Measurements from ENCODE around the gene ASB18. TPM values are rescaled to one million over a fixed set of nuclear protein-coding genes. Genes with fewer than 3 reads are reported as not detected.
A peak's percentile ranks its signal among the peaks of the same experiment; 100 is the strongest.

ASB18 gene
- total and polyA plus RNA-seq, 2 of the 8 experiments (the other 6 are each of a cell fraction or from before 2014, with no cell fraction given), result not detected

GRCh38 chr2:236180076-236180816 is 84.0 kb downstream of the ASB18 start:
- Histone ChIP-seq H3K36me3 (ENCODE audit: control insufficient read depth in 2 of 4, insufficient read depth in 4 of 4, low read length in 3 of 4) (no peaks in the 10 kb centered on the region), H2BK12ac (ENCODE audit: low read depth, low read length) (no peak overlapping the region), H3K18ac (ENCODE audit: extremely low read depth, low read length) (no peak overlapping the region), H3K4me1 (replicated peaks in 1 of 4; ENCODE audit: control insufficient read depth in 3 of 4, insufficient read depth in 4 of 4, low read length in 3 of 4) (peaks cover 0 to 8% (median 2%) of the 10 kb centered on the region in 4 experiments; a peak in 4 of 7 replicates), H3K27ac (ENCODE audit: low read depth, low read length) (no peak overlapping the region), H2BK15ac (ENCODE audit: low read length) (no peak overlapping the region), H3K4ac (replicated peaks; ENCODE audit: insufficient read length, low read depth, low read length) (no peak overlapping the region), H3K23ac (ENCODE audit: insufficient read length) (no peak overlapping the region), H3K14ac (ENCODE audit: insufficient read length) (no peak overlapping the region), H3K56ac (replicated peaks; ENCODE audit: insufficient read length, low read depth, low read length) (no peak overlapping the region), H2BK20ac (ENCODE audit: low read length) (no peak overlapping the region), H2BK120ac (replicated peaks; ENCODE audit: low read depth, low read length) (no peak overlapping the region), H4K20me1 (replicated peaks in 1 of 2; ENCODE audit: control insufficient read depth in 1 of 2, insufficient read depth in 2 of 2, low read length in 2 of 2) (peaks cover 0 to 3% of the 10 kb centered on the region in 2 experiments), H2AFZ (ENCODE audit: low read length) (no peak overlapping the region), H2BK5ac (ENCODE audit: low read depth, low read length) (no peak overlapping the region), H3K27me3 (replicated peaks in 1 of 4; ENCODE audit: control insufficient read depth in 3 of 4, extremely low read depth in 1 of 4, insufficient read depth in 3 of 4, low read length in 3 of 4) (peaks cover 20 to 46% (median 38%) of the 10 kb centered on the region in 4 experiments), H3K4me2 (ENCODE audit: insufficient read depth in 1 of 2, low read depth in 2 of 2, low read length in 2 of 2) (peak overlapping the region; percentile 55 to 81; a peak in 3 of 4 replicates), H3K9me3 (ENCODE audit: insufficient read depth in 2 of 2, low read depth in 1 of 2, low read length in 1 of 2) (peaks cover 7% of the 10 kb centered on the region in 2 experiments; a peak in 3 of 4 replicates), H3K4me3 (ENCODE audit: extremely low read depth in 1 of 4, insufficient read depth in 2 of 4, low read depth in 3 of 4, low read length in 4 of 4) (peak overlapping the region in 1 of 4 experiments; percentile 59; a peak in 2 of 8 replicates), H2AK5ac (ENCODE audit: low read depth, low read length) (no peak overlapping the region), H4K91ac (replicated peaks; ENCODE audit: insufficient read length, low read length) (no peak overlapping the region), H3K79me1 (ENCODE audit: low read depth, low read length) (no peaks in the 10 kb centered on the region), H4K5ac (ENCODE audit: insufficient read length, low read depth, low read length) (no peak overlapping the region), H3K79me2 (ENCODE audit: control insufficient read depth in 1 of 2, insufficient read depth in 2 of 2, low read length in 2 of 2) (no peaks in the 10 kb centered on the region), H3K23me2 (ENCODE audit: low read depth, low read length) (peaks cover 8% of the 10 kb centered on the region; the same call in 1 of the 2 replicates), H4K8ac (ENCODE audit: extremely low read depth, insufficient read depth, low read length) (no peak overlapping the region), H3K9ac (replicated peaks in 1 of 4; ENCODE audit: extremely low read depth in 1 of 4, low read depth in 3 of 4, low read length in 3 of 4) (no peak overlapping the region)
- CTCF ChIA-PET (ENCODE audit: partially characterized antibody), result interaction anchor here (0.6 to 9.4 kb wide), 36 partner anchors 8 to 414 kb away, joined by 3 to 87 read pairs (median 4); no protein-coding TSS in a partner anchor
- 39% methylated on average over 12 of the region's 12 CpGs; no CpG with 5 or more reads in 1 of the 2 experiments for WGBS, 2 experiments (ENCODE audit: extremely low coverage in 1 of 2, insufficient coverage in 1 of 2, insufficient read length in 1 of 2, insufficient replicate concordance in 2 of 2, low coverage in 1 of 2, low lambda C conversion rate in 2 of 2, missing lambda C conversion rate in 1 of 2)
- TF ChIP-seq, protein P1, sequence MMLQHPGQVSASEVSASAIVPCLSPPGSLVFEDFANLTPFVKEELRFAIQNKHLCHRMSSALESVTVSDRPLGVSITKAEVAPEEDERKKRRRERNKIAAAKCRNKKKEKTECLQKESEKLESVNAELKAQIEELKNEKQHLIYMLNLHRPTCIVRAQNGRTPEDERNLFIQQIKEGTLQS (IDR thresholded peaks at IDR 0.05; ENCODE audit: insufficient read depth, low read depth, low read length), result no peak
- POLR2A ChIA-PET (ENCODE audit: partially characterized antibody), result interaction anchor here (1.1 kb wide), 1 partner anchor 29 kb away, joined by 4 read pairs; no protein-coding TSS in a partner anchor
- DNase-seq (ENCODE audit: low read depth in 1 of 2, low spot score in 2 of 2) (no peak), FAIRE-seq (peak; percentile 78)

All from H1 (cell line).